CD4-positive, alpha-beta T cell treated with Interleukin-21 for 1 hour (primary cell): ENCODE measurements around the gene IRX4.

ENCODE experiments used
- DNase-seq: peaks from one replicate; pipeline ENCODE4 v3.0.0-alpha.2; 2020

IRX4 gene

DNA sequence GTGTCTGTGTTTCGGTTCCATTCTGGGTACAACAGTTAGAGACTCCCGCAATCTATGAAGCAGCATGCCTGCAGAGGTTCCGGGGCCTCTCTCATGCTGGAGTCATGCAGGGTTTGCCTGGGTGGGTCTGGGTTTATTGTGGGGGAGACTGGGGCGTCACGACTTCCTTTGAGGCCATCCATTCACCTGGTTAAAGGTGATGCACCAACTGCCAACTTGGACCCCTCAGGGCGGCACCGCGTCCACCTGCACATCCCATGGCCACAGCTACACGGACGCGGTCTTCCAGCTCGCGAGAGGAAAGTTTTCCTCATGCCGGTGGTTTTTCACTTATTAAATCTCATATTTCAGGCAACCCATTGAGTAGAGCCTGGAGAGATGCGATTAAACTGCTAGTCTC, 30.9 kb upstream of the IRX4 start:
- no peak for DNase-seq

DNA sequence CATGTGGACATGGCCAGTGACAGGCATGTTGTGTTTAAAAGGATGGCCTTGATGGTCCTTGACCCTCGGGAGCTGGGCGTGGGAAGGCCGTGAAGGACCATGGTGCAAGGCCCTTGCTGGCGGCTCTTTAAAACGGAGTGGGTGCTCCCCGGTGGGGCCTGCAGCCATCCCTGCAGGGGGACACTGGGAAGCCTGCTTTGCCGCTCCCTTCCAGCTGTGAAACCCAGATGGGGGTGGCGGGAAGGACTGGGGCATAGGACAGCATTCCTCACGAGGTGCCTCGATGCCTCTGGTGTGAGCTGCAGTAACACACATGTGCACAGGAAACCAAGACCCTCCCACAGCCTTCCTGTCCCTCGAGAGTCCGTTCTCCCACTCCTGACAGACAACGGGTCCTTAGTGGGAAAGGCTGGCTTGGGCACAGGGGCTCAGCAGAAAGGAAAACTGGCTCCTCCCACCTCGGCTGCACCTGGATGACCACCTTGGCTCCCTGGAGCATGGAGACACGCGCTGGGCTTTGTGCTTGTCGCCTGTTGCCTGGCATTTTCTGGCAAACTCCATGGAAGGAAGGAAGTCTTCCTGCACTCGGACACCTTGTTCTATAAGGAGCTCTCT, 30.3 kb upstream of the IRX4 start:
- no peak for DNase-seq

DNA sequence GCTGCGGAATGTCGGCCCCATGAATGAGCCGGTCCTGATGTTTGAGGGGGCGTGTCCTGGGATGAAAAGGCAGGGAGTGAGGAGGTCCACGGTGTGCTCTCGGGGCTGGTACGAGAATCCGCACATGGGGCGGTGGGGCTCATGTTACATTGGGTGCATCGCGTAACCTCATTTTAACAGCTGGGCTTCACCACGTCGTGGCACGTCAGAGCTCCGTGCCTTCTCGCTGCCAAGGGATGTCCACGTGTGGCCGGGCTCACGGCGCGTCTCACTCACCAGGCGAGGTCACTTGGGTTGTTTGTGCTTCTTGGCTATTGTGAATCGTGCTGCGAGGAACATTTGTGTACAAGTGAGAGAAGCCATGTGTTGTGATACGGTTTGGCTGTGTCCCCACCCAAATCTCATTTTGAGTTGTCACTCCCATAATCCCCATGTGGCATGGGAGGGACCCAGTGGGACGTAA, 29.1 kb upstream of the IRX4 start:
- DNase-seq, result no peak

DNA sequence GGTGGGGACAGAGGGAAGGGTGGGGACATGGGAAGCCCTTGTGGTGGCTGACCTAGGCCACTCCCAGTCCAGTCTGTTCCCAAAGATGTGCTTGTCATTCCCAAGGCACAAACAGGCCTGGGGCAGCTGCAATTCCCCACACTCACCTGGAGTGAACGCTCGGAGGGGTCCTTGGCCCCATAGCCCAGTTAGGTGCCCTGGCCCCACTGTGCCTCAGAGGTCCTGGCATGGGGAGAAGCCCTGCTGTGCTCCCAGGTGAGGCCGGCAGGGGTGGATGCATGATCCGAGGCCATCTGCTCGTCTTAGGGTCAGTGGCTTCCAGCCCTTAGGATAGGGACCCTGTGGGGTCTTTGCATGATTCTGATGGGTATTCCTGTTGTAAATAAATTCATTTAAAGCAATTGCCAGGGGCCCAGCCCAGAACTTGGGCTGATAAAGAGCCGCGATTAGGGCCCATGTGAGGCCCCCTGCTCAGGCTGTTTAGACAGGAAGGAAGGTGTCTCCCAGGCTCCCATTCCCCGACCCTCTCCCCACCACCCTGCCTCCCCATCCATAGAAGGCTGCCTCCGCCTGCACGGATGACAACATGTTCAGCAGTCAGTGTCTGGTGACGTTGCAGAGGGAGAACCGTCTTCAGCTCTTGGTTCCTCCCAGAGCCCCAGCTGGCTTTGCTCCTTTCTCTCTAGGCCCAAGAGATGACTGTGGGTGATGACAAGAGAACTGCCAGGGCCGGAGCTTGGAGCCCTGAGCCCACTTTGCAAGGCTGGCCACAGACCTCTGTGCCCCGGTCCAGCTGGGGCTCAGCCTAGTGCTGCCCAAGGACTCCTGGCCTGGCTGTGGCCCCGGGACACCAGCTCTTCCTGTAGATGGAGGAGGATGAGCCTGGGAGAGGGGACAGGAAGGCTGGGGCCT, 28.4 kb upstream of the IRX4 start:
- DNase-seq, result no peak

DNA sequence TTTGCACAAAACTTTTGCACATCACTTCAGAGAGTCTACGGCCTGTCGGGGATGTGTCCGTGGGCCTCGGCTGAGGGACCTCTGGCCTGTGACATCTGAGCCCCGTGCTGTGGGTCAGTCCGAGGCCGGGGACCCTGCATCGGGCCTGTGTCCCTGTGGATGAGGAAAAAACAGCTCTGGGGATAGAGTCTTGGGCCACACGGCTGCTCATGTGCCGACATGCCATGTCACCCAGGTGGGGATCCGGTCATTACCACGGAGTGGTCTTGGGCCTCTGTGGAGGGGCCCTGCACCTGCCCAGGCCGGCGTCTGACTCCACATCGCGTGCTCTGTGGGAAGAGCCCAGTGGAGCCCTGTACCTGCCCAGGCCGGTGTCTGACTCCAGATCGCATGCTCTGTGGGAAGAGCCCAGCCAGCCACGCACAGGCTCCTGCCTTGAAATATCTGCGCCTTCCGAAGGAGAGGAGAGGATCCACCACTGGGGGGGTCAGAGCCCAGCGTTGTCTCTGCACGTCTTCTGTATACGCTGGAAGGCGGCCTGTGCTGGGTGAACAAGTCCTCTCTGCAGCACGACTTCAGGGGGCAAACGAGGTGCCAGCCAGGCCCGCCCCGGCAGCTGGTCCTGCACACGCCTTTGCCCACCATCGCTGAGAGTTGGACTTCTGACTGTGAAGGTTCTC, 27.5 kb upstream of the IRX4 start:
- no peak for DNase-seq

DNA sequence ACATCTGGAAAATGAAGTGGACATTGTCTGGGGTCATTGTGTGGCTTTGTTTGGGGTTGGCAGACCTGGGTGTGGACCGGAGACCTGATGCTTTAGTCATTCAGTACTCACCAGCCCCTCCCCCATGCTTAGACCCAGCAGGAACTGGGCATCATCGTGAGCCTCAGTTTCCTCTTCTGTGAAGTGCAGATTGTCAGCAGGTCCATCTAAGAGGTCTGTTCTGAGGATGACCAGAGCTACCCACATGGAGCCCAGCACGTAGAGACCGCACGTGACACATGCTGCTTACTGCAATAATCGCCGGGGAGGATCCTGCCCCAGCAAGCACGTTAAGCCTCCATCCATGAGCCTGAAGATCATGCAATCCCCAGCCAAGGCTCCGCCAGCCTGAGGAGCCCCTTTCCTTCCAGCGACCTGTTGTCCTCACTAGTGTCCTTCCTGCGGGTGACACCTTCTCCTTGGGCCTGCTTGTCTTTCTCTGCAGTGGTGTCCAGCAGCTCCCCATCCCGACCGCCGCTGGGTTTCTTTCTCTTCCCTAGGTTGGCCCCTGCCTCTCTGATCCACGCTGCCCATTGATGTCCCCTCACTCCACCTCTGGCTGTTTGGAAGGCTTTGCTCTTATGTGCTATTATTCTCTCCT, 26.7 kb upstream of the IRX4 start:
- no peak for DNase-seq

DNA sequence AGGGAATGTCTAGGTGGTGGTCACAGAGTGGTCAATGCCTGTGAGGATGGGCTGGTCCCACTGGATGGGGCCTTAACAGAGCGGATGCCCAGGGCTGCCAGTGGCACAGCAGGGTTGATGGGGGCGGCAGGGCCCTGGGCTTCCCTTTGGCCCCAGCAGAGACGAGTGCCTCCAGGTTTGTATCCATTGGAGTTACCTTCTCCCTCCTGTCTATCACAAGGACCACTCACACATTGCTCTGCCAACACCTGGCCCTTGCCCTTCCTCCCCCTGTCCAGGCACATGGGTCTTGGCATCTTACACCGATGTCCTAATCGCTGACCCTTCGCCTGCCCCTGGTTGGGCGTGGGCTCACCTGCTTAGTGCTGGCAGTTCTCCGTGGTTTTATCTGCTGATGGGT, 26.2 kb upstream of the IRX4 start:
- DNase-seq, result no peak

DNA sequence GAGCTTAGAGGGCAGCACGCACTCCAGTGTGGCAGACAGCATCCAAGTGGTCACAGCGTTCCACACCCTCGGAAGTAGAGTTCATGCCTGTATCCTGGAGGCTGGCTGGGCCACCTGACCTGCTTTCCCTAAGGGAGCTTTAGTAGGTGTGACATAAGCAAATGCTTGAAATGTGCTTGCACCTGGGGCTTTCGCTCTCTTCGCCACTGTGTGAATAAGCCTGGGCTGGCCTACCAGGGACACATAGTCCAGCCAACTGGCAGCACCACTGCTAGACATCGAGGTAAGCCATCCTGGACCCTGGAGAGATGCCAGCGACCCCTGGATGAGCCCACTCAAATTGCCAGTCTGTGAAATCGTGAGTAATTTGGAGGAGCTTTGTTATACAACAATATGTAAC, 24.9 kb upstream of the IRX4 start:
- no peak for DNase-seq

DNA sequence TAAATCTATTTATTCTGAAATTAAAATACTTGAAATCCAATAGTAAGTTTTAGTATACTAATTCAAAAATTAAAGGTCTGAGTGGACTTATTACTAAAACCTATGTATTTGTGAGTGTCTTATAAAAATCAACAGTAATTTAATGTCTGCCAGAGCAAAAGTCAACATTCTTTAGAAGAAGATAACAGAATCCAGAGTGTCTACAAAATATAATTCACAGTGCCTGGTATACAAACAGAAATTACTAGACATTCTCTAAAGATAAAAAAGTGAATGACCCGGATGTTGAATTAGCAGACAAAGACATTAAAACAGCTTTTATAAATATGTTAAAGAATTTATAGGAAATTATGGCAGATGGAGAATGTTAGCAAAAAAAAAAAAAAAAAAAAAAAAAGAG, 22.4 kb upstream of the IRX4 start:
- no peak for DNase-seq

DNA sequence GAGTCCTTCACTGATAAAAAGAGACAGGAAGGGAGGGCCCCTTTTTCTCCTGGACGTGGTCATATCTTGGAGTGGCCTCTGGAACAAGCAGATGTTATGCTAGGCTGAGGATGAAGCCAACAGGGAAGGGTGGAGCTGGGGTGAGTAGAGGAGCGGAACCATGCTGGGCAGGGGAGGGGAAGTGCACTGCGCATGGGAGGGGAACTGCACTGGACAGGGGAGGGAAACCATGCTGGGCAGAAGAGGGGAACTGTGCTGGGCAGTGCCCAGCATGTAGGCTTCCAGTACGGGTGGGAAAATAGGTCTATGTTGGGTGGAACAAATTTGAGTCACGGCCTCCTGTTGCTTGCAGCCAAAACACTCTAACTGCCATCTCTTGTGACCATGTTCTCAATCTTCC, 19.3 kb upstream of the IRX4 start:
- DNase-seq, result no peak

DNA sequence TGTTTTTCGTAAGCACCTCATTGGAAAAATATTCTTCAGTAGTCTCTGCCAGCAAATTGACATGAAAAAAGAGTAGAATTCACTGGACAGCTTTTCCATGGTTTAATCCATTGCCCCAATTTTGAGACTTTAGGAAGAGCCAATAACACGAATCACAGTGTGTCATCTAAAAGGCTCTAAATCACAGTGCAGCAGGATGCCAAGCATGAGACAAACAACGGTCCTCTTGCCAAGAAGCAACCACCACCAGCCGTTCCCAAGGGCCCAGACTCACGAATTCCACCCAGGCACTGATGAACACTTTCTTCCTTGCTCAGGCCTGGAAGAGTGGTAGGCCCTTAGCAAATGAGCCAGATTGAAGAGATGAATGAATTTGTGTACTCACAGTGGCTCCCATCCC, 18.3 kb upstream of the IRX4 start:
- DNase-seq, result no peak

DNA sequence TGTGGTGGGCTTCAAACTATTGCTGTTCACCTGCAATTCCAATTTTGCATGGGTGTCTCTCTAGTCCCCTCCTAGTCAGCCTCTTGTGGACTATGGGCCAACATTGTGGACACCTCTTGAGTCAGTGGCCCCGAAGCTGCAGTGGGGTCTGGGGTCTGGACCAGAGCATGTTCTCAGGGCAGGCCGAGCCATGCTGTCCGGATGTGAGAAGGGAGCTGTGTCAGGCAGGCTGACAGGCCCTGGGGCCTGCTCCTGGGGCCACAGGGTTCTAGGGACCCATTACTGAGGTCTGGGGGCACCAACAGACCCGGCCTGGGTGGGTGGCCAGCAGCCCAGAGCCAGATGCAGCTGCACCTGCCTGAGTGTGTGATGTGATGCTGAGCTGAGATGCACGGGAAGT, 16.5 kb upstream of the IRX4 start:
- DNase-seq, result no peak

DNA sequence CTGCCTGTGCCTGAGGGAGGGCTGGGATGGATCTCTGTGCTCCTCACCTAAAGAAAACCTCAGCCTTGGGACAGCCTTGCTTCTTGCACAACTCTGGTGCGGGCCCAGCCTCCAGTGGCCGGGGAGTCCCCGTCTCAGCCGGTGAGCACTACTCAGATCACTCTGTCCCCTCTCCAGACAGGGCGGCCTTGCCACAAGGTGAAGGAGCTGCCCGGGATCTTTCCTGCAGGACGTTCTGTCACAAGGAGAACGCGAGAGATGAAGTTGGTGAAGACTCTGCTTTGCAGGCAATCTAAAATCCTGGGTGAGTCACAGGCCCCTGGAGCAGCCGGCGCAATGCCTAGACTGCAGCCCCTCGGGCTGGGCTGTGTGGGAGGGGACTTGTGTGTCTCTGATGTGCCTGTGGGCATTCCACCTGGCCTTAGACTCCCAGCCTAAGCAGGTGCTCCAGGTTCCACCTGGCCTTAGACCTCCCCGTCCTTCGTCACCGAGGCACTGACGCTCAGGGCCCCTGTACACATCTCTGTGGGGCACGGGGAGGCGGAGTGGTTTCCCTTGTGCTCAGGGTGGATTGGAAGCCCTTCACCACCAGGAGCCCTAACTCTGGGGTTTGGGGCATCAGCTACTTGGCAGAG, 15.2 kb upstream of the IRX4 start:
- DNase-seq, result no peak

DNA sequence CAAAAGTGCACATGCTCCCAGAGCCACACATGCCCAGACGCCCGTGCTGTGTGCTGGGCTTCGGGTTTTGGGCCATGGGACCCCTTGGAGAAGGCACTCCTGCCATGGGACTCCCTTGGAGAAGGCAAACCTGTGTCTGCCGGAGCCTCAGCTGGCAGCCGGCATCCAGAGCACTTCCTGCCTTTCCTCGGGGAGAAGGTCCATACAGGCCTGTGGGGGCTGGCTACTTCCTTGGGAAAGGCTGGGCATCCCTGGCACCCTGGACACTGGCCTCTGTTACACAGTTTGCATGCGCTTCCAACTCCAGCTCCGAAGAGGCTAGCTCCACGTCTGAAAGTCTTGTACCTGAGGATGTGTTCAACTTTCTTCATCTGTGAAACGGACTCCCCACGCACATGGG, 14.7 kb upstream of the IRX4 start:
- no peak for DNase-seq

DNA sequence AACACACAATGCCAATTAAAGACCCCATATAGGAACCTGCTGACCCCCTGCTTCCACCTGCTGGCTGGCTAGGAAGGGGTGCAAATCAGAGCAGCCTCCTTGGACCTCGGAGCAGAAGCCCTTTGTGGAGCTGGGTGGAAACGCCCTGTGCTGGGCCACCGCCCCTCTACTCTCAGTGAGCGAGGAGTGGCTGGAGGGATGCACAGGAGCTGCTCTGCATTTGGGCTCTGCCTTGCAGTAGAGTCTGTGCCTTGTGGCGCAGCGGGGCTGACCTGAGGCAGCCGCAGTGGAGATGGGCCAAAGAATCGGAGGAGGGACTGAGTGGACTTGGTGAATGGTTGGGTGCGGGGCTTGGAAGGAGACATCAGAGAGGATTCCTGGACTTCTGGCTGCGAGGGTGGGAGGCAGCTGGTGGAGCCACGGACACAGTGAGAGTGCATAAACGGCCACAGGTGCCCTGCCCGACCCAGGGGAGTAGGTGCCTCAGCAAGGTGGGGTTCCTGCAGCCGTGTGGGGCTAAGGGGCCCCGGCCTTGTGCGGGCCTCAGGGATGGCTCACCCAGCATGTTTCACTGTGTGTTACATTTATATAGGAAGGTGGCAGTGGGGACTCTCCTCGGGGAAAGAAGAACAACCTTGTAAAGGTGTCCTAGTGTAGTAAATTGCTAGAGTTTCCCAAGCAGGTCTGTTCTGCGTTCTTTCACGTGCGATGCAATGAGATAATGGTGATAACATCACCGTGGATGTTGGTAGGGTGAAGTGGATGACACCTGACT, 14.1 kb upstream of the IRX4 start:
- DNase-seq, result no peak

DNA sequence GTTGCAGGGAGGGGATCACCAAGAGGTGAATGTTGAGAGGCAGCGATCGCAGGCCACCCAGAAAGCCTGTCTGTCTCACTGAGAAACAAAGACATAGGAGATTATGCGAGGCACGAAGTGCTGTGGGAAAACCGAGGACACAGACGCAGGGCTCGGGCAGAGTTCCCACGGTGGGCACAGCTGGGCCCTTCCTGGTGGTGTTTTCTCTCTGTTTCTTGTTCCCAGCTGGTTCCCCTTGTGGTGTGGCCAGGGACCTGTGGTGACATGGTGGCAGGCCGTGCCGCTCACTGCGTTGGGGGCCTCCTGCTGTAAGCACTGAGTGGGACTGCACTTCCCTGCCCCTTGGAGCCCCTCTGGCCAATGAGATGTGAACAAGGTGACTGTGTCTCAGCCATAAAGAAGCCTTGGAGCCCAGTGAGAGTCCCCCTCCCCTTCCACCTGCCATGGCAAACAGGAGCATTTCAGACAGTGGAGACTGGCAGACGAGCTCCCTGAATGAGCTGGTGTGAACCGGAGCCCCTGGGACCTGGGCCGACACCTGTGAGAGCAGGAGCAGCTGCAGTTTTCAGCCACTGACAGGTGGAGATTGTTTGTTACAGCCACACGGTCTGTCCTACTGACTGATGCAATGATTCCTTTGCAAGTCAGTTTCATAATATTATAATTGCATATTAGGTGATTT, 13.2 kb upstream of the IRX4 start:
- no peak for DNase-seq

DNA sequence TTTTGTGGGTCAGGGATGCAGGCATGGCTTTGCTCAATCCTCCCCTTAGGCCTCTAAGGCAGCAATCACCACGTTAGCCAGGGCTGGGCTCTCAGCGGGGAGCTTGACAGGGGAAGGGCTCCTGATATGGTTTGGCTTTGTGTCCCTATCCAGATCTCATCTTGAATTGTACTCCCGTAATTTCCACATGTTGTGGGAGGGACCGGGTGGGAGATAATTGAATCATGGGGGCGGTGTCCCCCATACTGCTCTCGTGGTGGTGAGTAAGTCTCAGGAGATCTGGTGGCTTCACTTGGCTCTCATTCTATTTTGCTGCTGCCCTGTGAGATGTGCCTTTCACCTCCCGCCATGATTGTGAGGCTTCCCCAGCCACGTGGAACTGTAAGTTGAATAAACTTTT, 11.5 kb upstream of the IRX4 start:
- no peak for DNase-seq

DNA sequence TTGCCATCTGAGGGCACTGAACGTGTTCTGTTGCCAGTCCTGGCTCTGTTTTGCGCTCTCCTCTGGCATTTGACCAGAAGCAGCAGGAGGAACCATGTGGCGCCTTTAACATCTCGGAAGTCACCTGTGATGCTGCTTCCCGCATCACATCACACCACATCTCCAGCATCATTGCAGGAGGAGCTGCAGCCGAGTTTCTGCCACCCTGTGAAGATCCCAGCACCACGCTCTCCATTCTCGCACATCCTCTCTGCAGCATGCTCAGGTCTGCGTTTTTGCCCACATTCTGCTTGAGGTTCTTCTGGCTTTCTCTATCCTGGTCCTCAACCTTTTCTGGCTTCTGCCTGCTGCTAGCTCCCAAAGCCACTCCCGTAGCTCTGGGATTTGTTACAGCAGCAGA, 11.0 kb upstream of the IRX4 start:
- no peak for DNase-seq

DNA sequence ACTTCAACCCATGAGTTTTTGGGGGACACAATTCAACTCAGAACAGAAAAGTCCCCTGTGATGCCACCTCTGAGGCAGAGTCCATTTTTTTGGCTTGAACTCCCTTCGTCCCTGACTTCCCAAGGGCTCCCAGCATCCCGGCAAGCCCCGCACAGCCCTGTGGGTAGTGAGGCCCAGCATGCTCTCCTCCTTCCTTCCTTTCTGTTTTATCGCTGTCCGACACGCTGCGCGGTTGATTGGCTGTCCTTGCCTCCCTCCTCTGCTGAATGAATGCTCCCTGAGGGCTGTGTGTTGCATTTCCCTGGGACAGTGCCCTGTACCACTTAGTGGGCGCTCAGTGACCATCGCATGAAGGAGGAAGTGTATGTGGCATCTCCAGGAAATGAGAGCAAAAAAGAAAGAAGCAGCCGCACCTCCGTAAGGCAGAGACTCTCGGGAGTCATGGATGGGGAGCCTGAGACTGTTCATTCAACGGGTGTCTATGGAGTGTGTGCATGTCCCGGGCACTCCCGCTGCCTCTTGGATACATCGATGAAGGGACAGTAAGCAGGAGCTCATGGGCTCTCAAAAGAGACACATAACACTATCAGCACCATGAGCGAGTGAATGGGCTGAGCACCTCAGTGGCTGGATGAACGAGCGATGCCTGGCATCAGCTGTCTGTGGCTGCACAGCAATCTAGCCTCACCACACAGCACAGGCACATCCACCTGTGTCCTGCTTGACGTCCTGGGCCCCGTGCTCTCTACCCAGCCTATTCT, 10.1 kb upstream of the IRX4 start:
- DNase-seq, result no peak

DNA sequence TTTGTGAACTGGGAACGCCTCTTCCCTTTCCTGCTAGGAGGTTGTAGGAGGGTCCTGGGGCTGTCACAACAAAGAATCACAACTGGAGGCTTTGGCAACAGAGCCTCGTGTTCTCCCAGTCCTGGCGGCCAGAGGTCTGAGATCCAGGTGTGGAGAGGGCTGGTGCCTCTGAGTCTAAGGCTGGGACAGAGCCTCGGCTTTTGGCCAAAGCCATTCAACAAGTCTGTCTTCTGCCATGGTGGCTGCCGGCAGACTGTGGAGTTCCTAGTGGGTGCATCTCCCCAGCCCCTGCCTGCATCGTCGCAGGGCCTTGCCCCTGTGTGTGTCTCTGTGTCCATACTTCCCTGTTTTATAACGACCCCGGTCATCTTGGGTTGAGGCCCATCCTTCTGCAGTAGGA, 9.5 kb upstream of the IRX4 start:
- DNase-seq, result no peak

DNA sequence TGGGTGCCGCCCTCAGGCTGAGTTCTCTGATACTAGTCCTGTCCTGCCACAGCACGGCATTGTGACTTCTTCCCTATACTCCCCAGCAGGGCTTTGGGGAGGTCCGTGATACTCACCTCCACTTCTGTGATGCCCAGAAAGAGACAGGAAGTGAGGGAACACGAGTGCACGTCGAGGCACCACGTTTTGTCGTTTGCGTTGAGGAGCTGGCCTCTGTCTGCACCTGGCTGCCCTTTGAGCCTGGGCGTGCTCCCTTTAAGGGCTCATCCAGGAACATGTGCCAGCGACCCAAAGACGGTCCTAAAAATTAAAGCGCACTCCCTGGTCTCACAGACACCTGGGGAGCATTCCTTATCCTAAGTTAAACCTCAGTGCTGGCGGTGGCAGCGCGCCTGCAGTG, 8.7 kb upstream of the IRX4 start:
- no peak for DNase-seq
